Stomach (tissue), 4 donors: ENCODE data around the gene NF1.

Experiments
- EP300 ChIP-seq: sonication (generic); formaldehyde crosslinking; IDR thresholded peaks from one replicate; pipeline ENCODE4 v1.6.1; 2017; ENCODE audit warnings: antibody characterized with exemption
- POLR2A ChIP-seq, 4 donors: fragments of 450-650 bp; IDR thresholded peaks; one replicate each; pipeline ENCODE4 v1.6.1; 2016; ENCODE audit warnings: antibody characterized with exemption in 4 of 4, control low read depth in 2 of 4, mild to moderate bottlenecking in 1 of 4, moderate library complexity in 1 of 4

GRCh38 chr17:31269036-31269577 lies 174.3 kb downstream of the NF1 start:
- TF ChIP-seq POLR2A (IDR thresholded peaks at IDR 0.05) (no peak), EP300 (no peak)
